Measurements from ENCODE around the gene FBXO3. TPM values are rescaled to one million over a fixed set of nuclear protein-coding genes. Genes with fewer than 3 reads are reported as not detected.
"Not testable (repeated sequence)": the region's sequence is repeated elsewhere in the genome, so short reads cannot be mapped to it uniquely, and the experiment has no call there.

The FBXO3 gene
- total RNA-seq, 6 experiments from 2014 or later: 25.3 to 30.0 (median 27.3) TPM

DNA sequence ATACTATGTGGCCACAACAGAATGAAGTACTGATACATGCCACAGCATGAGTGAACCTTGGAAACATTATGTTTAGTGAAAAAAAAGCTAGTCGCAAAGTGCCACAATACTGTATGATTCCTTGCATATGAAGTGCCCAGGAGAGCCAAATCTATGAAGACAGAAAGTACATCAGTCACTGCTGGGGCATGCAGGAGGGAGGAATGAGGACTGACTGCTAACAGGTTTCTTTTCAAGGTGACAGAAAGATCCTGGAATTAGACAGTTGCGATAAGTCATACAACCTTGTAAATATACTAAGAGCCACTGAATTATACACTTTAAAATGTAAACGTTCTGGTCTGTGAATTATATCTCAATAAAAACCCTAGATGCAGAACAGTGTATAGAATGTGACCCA lies 61.9 kb downstream of the FBXO3 start:
- H3K9me3 Mint-ChIP-seq: no peaks in the 10 kb centered on the region
- TF ChIP-seq, protein P1, sequence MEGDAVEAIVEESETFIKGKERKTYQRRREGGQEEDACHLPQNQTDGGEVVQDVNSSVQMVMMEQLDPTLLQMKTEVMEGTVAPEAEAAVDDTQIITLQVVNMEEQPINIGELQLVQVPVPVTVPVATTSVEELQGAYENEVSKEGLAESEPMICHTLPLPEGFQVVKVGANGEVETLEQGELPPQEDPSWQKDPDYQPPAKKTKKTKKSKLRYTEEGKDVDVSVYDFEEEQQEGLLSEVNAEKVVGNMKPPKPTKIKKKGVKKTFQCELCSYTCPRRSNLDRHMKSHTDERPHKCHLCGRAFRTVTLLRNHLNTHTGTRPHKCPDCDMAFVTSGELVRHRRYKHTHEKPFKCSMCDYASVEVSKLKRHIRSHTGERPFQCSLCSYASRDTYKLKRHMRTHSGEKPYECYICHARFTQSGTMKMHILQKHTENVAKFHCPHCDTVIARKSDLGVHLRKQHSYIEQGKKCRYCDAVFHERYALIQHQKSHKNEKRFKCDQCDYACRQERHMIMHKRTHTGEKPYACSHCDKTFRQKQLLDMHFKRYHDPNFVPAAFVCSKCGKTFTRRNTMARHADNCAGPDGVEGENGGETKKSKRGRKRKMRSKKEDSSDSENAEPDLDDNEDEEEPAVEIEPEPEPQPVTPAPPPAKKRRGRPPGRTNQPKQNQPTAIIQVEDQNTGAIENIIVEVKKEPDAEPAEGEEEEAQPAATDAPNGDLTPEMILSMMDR (IDR thresholded peaks at IDR 0.05): no peak
- no peak overlapping the region for H3K27ac Mint-ChIP-seq
- H3K4me1 Mint-ChIP-seq (ENCODE audit: low read depth): peaks cover 57% of the 10 kb centered on the region
- H3K36me3 Mint-ChIP-seq (ENCODE audit: low read depth): peaks cover 44% of the 10 kb centered on the region
- H3K27me3 Mint-ChIP-seq (ENCODE audit: insufficient read depth): no peaks in the 10 kb centered on the region
- no peak overlapping the region for H3K4me3 Mint-ChIP-seq
- DNase-seq: no peak

DNA sequence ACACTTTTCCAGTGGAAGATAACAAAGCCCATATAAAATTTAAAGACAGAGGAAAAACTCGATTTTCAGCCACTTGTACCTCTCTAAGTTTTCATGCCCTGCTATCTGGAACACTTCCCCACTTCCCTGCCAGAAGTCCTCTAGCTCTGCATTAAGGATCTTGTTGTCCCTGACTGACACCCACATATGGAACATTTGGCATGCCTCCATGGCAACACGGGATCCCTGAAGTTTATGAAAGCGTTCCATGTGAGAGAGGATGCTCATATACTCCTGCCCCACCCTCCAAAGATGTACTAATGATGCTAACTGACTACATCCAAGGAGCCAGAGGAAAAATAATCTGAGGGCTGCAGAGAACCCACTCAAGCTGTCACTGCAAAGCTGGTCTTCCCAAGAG lies 64.9 kb downstream of the FBXO3 start:
- Mint-ChIP-seq H3K4me1 (ENCODE audit: low read depth) (peaks cover 65% of the 10 kb centered on the region), H3K27me3 (ENCODE audit: insufficient read depth) (no peaks in the 10 kb centered on the region), H3K9me3 (no peaks in the 10 kb centered on the region), H3K4me3 (no peak overlapping the region), H3K36me3 (ENCODE audit: low read depth) (peaks cover 46% of the 10 kb centered on the region), H3K27ac (peak overlapping the region; percentile 62)
- DNase-seq: no peak
- TF ChIP-seq, protein P1 (IDR thresholded peaks at IDR 0.05): no peak

DNA sequence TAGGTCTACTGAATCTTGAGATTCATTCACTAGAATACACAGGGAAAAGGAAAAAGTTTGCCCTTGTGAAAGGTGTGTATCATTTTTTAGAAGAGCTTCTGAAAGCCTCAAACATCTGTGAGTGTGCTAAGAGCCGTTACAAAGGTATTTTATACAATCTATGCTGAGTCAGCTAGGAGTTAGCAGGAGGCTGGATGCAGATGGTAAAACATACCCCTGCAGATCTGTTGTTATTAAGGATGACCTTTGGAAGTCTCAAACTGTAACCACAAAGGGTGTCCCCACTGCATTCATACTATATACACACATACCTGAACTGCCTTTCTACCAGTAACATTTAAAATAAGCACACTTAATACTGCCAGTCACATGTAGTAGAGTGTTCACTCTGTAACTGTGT lies 65.3 kb downstream of the FBXO3 start:
- peak overlapping the region; percentile 62 for H3K27ac Mint-ChIP-seq
- H3K27me3 Mint-ChIP-seq (ENCODE audit: insufficient read depth): no peaks in the 10 kb centered on the region
- H3K4me1 Mint-ChIP-seq (ENCODE audit: low read depth): peaks cover 70% of the 10 kb centered on the region
- TF ChIP-seq, protein P1 (IDR thresholded peaks at IDR 0.05): no peak
- H3K9me3 Mint-ChIP-seq: no peaks in the 10 kb centered on the region
- H3K36me3 Mint-ChIP-seq (ENCODE audit: low read depth): peaks cover 43% of the 10 kb centered on the region
- DNase-seq: no peak
- no peak overlapping the region for H3K4me3 Mint-ChIP-seq

DNA sequence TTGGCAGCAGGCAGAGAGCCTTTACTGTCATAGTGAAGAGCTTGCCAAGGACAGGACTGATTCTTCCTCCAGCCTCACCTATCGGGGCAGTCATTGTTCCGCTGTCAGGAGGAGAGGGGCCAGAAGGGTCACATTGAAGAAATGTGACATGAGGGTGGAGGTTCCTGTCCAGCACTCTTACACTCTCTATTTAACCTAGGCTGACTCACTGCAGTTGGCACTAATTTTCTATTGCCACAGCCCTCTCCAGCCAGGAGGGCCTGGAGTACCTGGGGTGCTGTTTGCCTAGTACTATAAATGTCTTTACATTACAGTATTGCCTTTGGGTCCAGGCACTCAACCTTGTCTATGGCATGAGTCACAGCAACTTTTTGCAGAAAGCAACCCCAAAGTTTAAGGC lies 66.5 kb downstream of the FBXO3 start:
- Mint-ChIP-seq H3K36me3 (ENCODE audit: low read depth) (peaks cover 42% of the 10 kb centered on the region), H3K27ac (peak overlapping the region; percentile 29), H3K4me1 (ENCODE audit: low read depth) (peaks cover 82% of the 10 kb centered on the region)
- not testable (repeated sequence) for H3K27me3 Mint-ChIP-seq (ENCODE audit: insufficient read depth); DNase-seq; H3K4me3 Mint-ChIP-seq; H3K9me3 Mint-ChIP-seq

DNA sequence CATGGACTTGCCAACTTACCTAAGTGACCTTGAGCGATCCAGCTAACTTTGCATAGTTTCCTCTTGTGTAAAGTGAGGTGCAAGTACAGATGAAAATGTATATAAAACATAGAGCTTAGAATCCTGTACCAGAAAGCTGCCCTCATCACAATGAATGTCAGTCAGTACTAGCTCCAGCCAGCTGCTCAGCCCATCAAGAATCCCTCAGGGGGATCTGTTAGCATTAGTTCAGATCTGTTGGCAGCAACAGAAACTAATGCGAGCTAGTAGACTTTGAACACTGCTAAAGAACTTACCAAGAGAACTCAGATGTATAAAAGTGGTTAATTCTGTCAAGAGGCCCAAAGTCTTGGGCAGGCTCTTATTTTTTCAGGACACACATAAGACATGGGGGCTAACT lies 67.4 kb downstream of the FBXO3 start:
- TF ChIP-seq, protein P1 (IDR thresholded peaks at IDR 0.05): no peak
- Mint-ChIP-seq H3K4me3 (no peak overlapping the region), H3K36me3 (ENCODE audit: low read depth) (peaks cover 42% of the 10 kb centered on the region), H3K27me3 (ENCODE audit: insufficient read depth) (no peaks in the 10 kb centered on the region; the same call in none of the 2 replicates), H3K9me3 (no peaks in the 10 kb centered on the region), H3K4me1 (ENCODE audit: low read depth) (peaks cover 84% of the 10 kb centered on the region), H3K27ac (peak overlapping the region; percentile 57)
- no peak for DNase-seq

DNA sequence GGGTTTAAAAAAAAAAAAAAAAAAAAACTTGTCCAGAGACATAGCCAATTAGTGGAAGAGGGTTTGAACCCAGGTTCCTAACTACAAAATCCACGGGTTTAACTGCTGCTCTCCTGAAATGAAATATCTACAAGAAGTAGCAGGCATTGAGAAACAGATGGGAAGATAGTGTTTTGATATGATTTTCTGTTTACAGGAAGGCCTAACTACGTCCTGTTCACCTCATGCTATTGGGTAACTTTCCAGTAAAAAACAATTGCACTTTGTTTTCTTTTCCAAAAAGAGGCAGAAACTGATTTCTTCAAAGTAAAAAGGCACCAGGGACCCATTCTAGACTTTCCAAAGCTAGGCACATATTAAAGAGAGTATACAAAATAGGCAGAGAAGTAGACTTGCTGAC lies 67.8 kb downstream of the FBXO3 start:
- H3K27ac Mint-ChIP-seq: peak overlapping the region; percentile 57
- DNase-seq: no peak
- no peaks in the 10 kb centered on the region; the same call in none of the 2 replicates for H3K27me3 Mint-ChIP-seq (ENCODE audit: insufficient read depth)
- H3K36me3 Mint-ChIP-seq (ENCODE audit: low read depth): peaks cover 42% of the 10 kb centered on the region
- TF ChIP-seq, protein P1 (IDR thresholded peaks at IDR 0.05): no peak
- no peak overlapping the region for H3K4me3 Mint-ChIP-seq
- peaks cover 86% of the 10 kb centered on the region for H3K4me1 Mint-ChIP-seq (ENCODE audit: low read depth)
- no peaks in the 10 kb centered on the region for H3K9me3 Mint-ChIP-seq

Measured in HFFc6 (cell line).